PC-9 (cell line): ENCODE data around the gene CPED1.

Experiments used
- EZH2 ChIP-seq: fragments of 200-600 bp; sonication (generic); IDR thresholded peaks from 2 replicates; pipeline ENCODE4 v1.8.0; 2017; ENCODE audit warnings: antibody characterized with exemption, low read depth
- TF ChIP-seq, protein P1 (sequence below): fragments of 200-600 bp; sonication (generic); conservative IDR thresholded peaks from 2 replicates; pipeline ENCODE4 v1.6.1; 2017; ENCODE audit warnings: mixed run types, antibody characterized with exemption, mild to moderate bottlenecking, moderate library complexity

DNA sequence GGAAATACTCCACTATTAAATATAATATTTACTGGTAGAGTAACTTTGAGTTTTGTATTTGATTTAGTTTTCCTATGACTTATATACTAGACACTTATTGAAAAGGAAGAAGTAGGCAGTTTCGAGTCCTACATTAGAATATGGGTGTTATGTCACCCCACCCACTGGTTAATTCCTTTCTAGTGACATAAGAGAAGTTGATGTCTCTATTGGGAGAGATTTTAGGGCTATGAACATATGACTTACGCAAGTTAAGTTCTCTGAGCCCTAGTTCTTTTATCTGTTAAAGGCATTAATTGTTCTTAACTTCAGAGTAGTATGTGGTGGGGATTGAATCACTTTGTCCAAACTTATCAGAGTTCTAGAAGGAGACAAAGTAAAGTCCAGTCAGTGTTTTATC lies 30.5 kb downstream of the CPED1 start:
- TF ChIP-seq, protein P1, sequence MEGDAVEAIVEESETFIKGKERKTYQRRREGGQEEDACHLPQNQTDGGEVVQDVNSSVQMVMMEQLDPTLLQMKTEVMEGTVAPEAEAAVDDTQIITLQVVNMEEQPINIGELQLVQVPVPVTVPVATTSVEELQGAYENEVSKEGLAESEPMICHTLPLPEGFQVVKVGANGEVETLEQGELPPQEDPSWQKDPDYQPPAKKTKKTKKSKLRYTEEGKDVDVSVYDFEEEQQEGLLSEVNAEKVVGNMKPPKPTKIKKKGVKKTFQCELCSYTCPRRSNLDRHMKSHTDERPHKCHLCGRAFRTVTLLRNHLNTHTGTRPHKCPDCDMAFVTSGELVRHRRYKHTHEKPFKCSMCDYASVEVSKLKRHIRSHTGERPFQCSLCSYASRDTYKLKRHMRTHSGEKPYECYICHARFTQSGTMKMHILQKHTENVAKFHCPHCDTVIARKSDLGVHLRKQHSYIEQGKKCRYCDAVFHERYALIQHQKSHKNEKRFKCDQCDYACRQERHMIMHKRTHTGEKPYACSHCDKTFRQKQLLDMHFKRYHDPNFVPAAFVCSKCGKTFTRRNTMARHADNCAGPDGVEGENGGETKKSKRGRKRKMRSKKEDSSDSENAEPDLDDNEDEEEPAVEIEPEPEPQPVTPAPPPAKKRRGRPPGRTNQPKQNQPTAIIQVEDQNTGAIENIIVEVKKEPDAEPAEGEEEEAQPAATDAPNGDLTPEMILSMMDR: no peak
- TF ChIP-seq EZH2: no peak
